ENCODE results near the gene SLC12A1. TPM values are rescaled to one million over a fixed set of nuclear protein-coding genes. Genes with fewer than 3 reads are reported as not detected.

The SLC12A1 gene
- total and polyA plus RNA-seq, 2 of the 8 experiments (the other 6 are each of a cell fraction or from before 2014, with no cell fraction given) = 0.63 to 1.0 TPM

DNA sequence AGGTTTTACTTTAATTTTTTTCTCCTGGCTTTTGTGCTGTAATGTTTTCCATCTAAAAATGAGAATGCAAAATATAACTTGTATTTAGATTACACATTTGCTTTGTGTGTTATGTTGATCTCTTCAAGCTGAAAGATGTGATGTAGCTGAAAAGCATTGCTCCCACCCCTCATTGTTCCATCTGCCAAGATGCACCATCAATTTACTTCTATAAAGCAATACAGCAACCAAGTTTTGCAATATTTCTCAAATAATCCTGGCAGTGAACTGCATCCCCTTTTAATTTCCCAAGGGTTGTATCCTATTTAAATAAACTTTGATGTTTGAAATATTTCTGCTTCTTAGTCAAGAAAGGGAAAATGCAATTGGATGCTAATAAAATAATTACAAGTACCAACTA lies 72.6 kb downstream of the SLC12A1 start (continued):
- TF ChIP-seq RNF2 (IDR thresholded peaks at IDR 0.05; ENCODE audit: borderline replicate concordance, low read depth, low read length, missing control alignments, poor library complexity, severe bottlenecking) = no peak

Measured in H1 (cell line).